NCI-H2107 treated with DMSO at 0.1 percent for 48 hours (cell line): ENCODE data around the gene NINL.

Experiments used
- DNase-seq: peaks from one replicate; lab custom pipeline; 2025; ENCODE audit not compliant: unreplicated experiment; lab: John Stamatoyannopoulos, UW

The NINL gene

DNA sequence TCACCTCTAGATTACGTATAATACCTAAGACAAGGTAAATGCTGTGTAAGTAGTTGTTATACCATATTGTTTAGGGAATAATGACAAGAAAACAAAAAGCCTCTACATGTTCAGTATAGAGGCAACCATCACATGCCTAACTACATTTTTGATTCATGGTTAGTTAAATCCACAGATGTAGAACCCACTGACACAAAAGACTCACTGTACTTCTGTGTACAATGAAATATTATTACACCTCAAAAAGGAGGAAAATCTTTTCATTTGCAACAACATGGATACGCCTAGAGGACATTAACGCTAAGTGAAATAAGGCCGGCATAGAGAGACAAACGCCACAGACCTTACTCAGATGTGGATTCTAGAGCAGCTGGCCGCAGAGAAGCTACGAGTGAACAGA is 50.5 kb downstream of the NINL start:
- no peak for DNase-seq

- no peak for DNase-seq
These were observed 51.2 kb downstream of the NINL start for GRCh38 chr20:25533920-25534700.

DNA sequence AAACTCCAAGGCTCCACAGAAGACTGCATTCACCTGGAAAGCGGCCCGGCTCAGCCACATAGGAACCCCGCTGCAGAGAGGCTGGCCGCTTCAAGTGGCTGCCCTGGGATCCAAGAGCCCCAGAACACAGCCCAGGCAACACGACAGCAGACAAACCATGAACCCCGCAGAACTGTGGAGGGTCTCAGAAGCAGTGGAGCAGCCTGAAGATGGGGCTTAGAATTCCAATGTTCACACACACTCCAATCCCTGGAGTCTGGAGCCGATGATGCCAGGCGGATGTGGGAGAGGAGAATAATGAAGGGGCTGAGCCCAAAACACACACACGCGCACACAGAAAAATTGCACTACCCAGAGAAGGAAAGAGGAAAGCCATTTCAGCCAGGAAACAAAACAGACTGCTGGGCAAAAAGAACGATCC is 52.4 kb downstream of the NINL start:
- no peak for DNase-seq

DNA sequence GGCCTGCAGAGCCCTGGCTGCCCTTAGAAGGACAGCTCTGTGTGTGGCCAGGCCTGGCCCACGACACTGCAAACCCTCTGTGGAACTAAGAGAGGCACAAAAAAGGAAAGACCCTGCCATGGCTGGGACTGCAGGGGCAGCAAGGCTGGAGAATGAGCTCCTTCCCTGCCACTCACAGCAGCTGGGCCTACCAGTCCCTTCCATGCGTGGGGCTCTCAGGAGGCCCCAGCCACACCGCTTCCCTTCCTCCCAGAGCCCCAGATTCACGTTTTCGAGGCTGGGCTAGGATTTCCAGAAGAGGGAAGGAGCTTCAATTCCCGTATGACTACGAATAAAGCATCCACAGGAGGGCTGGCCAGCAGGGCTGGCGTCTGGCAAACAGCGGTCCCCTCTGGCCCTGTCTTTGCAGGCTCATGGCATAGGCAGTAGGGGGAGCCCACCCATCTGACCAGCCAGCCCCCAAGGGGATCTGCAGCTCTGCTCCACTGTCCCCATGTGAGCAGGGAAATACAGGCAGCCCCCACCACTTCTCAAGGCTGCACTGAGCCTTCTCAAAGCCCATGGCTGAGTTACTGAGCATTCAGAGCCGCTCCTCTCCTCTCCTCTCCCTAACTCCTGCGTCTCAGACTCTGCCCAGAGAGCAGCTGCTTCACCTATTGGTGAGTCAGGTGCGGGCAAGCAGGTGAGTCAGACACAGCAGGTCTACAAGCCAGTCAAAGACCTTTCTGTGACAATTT is 53.1 kb downstream of the NINL start:
- DNase-seq = no peak

GRCh38 chr20:25529295-25529951 is 55.9 kb downstream of the NINL start:
- no peak for DNase-seq

- DNase-seq = no peak
These were observed 57.4 kb downstream of the NINL start for GRCh38 chr20:25527949-25528348.

GRCh38 chr20:25526446-25526845 is 58.9 kb downstream of the NINL start:
- no peak for DNase-seq

- no peak for DNase-seq
These were observed 59.5 kb downstream of the NINL start for GRCh38 chr20:25525867-25526266.

- DNase-seq = no peak
These were observed 60.0 kb downstream of the NINL start for GRCh38 chr20:25525295-25525694.

DNA sequence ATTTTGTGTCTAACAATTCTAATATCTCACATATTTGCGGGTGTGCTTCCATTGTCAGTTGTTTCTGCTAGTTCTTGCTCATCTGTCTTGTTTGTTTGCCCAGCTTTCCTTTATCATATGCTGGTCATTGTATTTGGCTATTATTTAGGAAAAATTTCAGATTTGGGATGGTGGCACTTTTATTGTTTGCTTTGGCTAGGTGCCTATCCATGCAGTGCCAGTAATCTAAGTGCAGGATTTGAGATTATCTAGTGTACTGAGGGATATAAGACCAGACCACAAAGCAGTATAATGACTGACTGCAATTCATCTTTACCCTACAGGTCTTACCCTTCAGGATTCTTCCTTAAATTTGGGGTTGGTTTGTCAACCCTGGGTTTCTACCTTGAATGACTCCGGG is 63.9 kb downstream of the NINL start:
- no peak for DNase-seq

- DNase-seq = no peak
These were observed 68.2 kb downstream of the NINL start for GRCh38 chr20:25517124-25517523.

GRCh38 chr20:25514747-25515340 is 70.5 kb downstream of the NINL start:
- no peak for DNase-seq

GRCh38 chr20:25514195-25514594 is 71.1 kb downstream of the NINL start:
- no peak for DNase-seq

- DNase-seq = no peak
These were observed 72.6 kb downstream of the NINL start for GRCh38 chr20:25512709-25513108.

GRCh38 chr20:25511183-25511582 is 74.1 kb downstream of the NINL start:
- DNase-seq = no peak

- no peak for DNase-seq
These were observed 74.6 kb downstream of the NINL start for GRCh38 chr20:25510721-25511120.

- no peak for DNase-seq
These were observed 75.1 kb downstream of the NINL start for GRCh38 chr20:25510202-25510601.

DNA sequence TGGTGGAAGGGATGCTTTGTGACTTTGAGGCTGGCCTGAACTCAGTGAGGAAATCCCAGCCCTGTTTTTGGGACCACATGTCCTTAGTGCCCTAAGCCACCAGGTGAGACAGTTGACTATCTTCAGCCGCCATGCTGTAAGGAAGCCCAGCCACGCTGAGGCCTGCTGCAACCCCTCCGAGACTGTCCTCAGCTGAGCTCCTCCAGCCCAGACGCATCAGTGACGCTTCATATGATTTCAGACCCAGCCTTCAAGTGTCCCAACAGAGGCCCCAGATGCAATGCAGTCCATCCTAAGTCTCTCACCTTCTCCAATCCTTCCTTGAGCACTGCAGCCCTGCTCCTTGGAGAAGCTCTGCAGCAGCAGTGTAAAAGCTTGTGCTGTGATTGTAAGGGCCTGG is 76.2 kb downstream of the NINL start:
- no peak for DNase-seq

DNA sequence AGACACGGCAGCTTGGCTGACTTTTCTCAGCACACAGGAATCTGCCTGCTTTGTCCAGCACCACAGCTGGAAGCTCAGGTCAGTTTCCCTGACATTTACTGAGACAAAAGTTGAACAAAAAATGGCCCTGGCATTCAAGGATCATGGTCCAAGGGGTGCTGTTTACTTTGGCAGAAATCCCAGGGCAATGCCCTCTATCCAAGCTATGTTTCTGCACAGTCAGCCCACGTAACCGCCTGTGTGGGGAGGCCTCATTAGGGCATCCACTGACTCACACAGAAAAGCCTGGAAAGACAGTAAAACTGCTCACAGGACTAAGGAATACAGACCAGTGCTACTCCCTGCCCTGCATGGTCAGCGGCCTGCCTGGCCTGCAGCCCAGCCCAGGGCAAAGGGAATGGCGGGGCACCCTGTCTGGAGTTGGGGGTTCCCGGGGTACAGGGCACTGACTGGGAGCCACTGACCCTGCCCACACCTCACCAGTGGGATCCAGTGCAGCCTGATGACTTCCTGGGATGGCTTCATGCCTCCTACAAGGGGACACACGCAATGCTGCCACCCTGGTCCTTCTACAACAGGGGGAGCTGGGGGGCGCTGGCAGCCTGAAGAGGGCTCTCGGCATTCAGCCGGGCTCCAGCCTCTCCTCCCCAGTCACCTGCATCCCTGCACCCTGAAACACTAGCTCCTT is 77.1 kb downstream of the NINL start:
- DNase-seq = no peak

DNA sequence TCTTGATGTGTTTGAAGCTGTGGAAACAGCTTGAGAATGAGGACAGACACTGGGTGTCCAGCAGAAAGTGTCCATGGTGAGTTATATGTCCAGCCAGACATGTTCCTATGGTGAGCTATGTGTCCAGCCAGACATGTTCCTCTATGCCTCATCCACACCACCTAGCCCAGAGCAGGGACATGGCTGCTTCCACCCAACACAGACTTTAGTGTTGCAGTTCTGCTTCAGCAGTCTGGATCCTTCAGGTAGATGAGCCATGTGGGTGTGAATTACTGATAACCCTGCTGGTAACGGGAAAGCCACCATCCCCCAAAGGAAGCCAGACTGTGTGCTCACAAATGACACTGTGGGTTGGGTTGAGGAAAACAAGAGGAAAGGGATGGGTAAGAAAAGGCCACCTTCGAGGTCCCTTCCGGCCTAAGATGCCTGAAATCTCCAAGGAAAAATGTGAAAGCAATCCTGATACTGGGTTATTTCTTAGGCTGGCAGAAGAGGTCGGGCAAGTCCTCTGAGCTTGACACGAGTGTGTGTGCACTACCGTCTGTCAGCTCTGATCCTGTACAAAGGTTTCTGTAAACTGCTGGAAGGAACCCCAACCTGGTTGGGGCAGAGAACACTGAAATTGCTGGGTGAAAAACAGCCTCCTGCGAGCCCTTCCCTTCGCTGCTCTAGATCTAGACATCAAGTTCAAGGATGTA is 77.8 kb downstream of the NINL start:
- no peak for DNase-seq
